WTC11 (cell line): Measurements from ENCODE around the gene HHAT. TPM values are rescaled to one million over a fixed set of nuclear protein-coding genes. Genes with fewer than 3 reads are reported as not detected.
A peak's percentile ranks its signal among the peaks of the same experiment; 100 is the strongest.

Source experiments
- ATAC-seq: fragments of 200-7000 bp; cut with Tn5 transposase; 2 replicates; pipeline ENCODE4 v1.10.0; 2021; ENCODE audit warnings: mild to moderate bottlenecking, moderate library complexity
- CTCF ChIA-PET: fragments of 300-600 bp; sonication (Branson Sonifier 250); formaldehyde crosslinking; loops from one replicate; lab custom pipeline; 2021; ENCODE audit warnings: antibody characterized with exemption; lab: Charles Lee
- POLR2A ChIA-PET: fragments of 350-600 bp; sonication (Branson Sonifier 250); formaldehyde crosslinking; loops from one replicate; lab custom pipeline; 2021; ENCODE audit warnings: antibody characterized with exemption; lab: Charles Lee
- DNase-seq: peaks from one replicate; pipeline ENCODE4 v3.0.0; 2021; ENCODE audit warnings: low spot score
- H3K27ac Mint-ChIP-seq: 2 replicates; pipeline ENCODE4 v1.8.0; 2021; ENCODE audit warnings: mixed read lengths
- H3K27me3 Mint-ChIP-seq: 2 replicates; pipeline ENCODE4 v1.8.0; 2021; ENCODE audit warnings: low read depth, mild to moderate bottlenecking, moderate library complexity, mixed read lengths
- H3K36me3 Mint-ChIP-seq: 2 replicates; pipeline ENCODE4 v1.8.0; 2021; ENCODE audit warnings: mixed read lengths
- H3K4me1 Mint-ChIP-seq: 2 replicates; pipeline ENCODE4 v1.8.0; 2022; ENCODE audit warnings: mixed read lengths
- H3K4me3 Mint-ChIP-seq: 2 replicates; pipeline ENCODE4 v1.8.0; 2021; ENCODE audit warnings: mild to moderate bottlenecking, moderate library complexity, mixed read lengths
- H3K9me3 Mint-ChIP-seq: 2 replicates; pipeline ENCODE4 v1.8.0; 2021; ENCODE audit warnings: mixed read lengths
- AR ChIP-seq: fragments of 250-450 bp; sonication (Bioruptor Pico); IDR thresholded peaks from 2 replicates; pipeline ENCODE4 v1.9.0; 2021; ENCODE audit warnings: mild to moderate bottlenecking
- CDX4 ChIP-seq: fragments of 250-450 bp; sonication (Bioruptor Pico); IDR thresholded peaks from 2 replicates; pipeline ENCODE4 v1.9.0; 2021; ENCODE audit warnings: moderate library complexity, mild to moderate bottlenecking, inconsistent platforms, borderline replicate concordance
- ELF4 ChIP-seq: sonication (generic); formaldehyde crosslinking; IDR thresholded peaks from 2 replicates; pipeline ENCODE4 v1.8.1; 2022; ENCODE audit warnings: low read depth, mild to moderate bottlenecking, moderate library complexity, missing genetic modification reagents
- GRHL2 ChIP-seq: fragments of 250-450 bp; sonication (Bioruptor Pico); IDR thresholded peaks from 2 replicates; pipeline ENCODE4 v1.8.0; 2022; ENCODE audit warnings: mild to moderate bottlenecking, moderate library complexity; ENCODE audit not compliant: insufficient replicate concordance, severe bottlenecking
- GTF2I ChIP-seq: fragments of 250-450 bp; sonication (Bioruptor Pico); conservative IDR thresholded peaks from 2 replicates; pipeline ENCODE4 v1.4.0; 2021; ENCODE audit warnings: mild to moderate bottlenecking
- IRF2 ChIP-seq: sonication (generic); formaldehyde crosslinking; IDR thresholded peaks from 2 replicates; pipeline ENCODE4 v1.8.0; 2022; ENCODE audit warnings: low read depth, missing genetic modification reagents, borderline replicate concordance
- KAT7 ChIP-seq: sonication (generic); formaldehyde crosslinking; IDR thresholded peaks from 2 replicates; pipeline ENCODE4 v1.8.1; 2023; ENCODE audit warnings: missing genetic modification reagents, mild to moderate bottlenecking, borderline replicate concordance
- MAX ChIP-seq: sonication (generic); formaldehyde crosslinking; IDR thresholded peaks from 2 replicates; pipeline ENCODE4 v1.8.0; 2022; ENCODE audit warnings: mild to moderate bottlenecking, missing genetic modification reagents
- NFATC4 ChIP-seq: fragments of 250-450 bp; sonication (Bioruptor Pico); IDR thresholded peaks from 2 replicates; pipeline ENCODE4 v1.9.0; 2021; ENCODE audit warnings: mild to moderate bottlenecking
- NFE2L1 ChIP-seq: sonication (generic); formaldehyde crosslinking; IDR thresholded peaks from 2 replicates; pipeline ENCODE4 v1.8.1; 2023; ENCODE audit warnings: missing genetic modification reagents
- NR2C2 ChIP-seq: sonication (generic); formaldehyde crosslinking; IDR thresholded peaks from 2 replicates; pipeline ENCODE4 v1.8.0; 2022; ENCODE audit warnings: mild to moderate bottlenecking, missing genetic modification reagents
- PRDM15 ChIP-seq: sonication (generic); formaldehyde crosslinking; IDR thresholded peaks from 2 replicates; pipeline ENCODE4 v1.8.0; 2022; ENCODE audit warnings: missing genetic modification reagents
- SOX15 ChIP-seq: fragments of 250-450 bp; sonication (Bioruptor Pico); IDR thresholded peaks from 2 replicates; pipeline ENCODE4 v1.9.0; 2021; ENCODE audit warnings: mild to moderate bottlenecking
- TCF7 ChIP-seq: sonication (generic); formaldehyde crosslinking; IDR thresholded peaks from 2 replicates; pipeline ENCODE4 v1.8.0; 2022; ENCODE audit warnings: mild to moderate bottlenecking, low read depth, missing genetic modification reagents, moderate library complexity
- TEAD1 ChIP-seq: sonication (generic); formaldehyde crosslinking; IDR thresholded peaks from 2 replicates; pipeline ENCODE4 v1.8.0; 2022; ENCODE audit warnings: mild to moderate bottlenecking, missing genetic modification reagents
- USF1 ChIP-seq: sonication (generic); formaldehyde crosslinking; IDR thresholded peaks from 2 replicates; pipeline ENCODE4 v1.8.0; 2022; ENCODE audit warnings: mild to moderate bottlenecking, missing genetic modification reagents
- ZNF423 ChIP-seq: fragments of 250-450 bp; sonication (Bioruptor Pico); IDR thresholded peaks from 2 replicates; pipeline ENCODE4 v2.1.2; 2022; ENCODE audit warnings: mild to moderate bottlenecking, moderate library complexity
- total RNA-seq: library from RNA; stranded (reverse); gene quantifications from 3 replicates; pipeline ENCODE4 v1.2.3, GENCODE V29; 2021
- TF ChIP-seq, protein P1 (sequence below): sonication (generic); formaldehyde crosslinking; IDR thresholded peaks from 2 replicates; pipeline ENCODE4 v1.8.1; 2023; ENCODE audit warnings: mild to moderate bottlenecking, missing genetic modification reagents, moderate library complexity

The HHAT gene
- total RNA-seq, 1 experiment from 2014 or later: 0.39 TPM

DNA sequence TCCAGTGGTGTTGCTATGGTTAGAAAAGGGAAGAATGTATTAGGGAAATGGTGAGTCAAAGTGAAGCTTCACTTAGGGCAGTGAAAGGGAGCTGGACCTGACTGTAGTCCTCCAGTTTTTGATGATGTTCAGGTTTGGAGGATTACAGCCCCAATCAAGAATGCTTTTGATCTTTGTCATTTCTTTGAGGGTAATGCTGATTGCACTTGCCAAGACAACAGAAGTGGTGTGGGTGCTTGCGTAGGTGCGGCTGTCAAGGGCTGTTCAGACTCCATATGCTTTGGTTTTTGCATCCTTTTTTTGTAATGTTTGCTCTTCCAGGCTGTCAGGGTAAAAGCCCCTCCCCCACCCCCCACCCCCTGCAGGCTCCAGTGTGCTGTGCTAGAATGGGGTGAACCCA lies 38.9 kb downstream of the HHAT start (continued):
- no peak for TF ChIP-seq AR (CRISPR knock-in tag)

- H3K27ac Mint-ChIP-seq: no peak overlapping the region
- TF ChIP-seq, protein P1, sequence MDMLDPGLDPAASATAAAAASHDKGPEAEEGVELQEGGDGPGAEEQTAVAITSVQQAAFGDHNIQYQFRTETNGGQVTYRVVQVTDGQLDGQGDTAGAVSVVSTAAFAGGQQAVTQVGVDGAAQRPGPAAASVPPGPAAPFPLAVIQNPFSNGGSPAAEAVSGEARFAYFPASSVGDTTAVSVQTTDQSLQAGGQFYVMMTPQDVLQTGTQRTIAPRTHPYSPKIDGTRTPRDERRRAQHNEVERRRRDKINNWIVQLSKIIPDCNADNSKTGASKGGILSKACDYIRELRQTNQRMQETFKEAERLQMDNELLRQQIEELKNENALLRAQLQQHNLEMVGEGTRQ (CRISPR knock-in tag): peak; percentile 29; the same call in 1 of the 2 replicates
- TF ChIP-seq TEAD1: no peak; the same call in 1 of the 2 replicates
- TF ChIP-seq MAX (CRISPR knock-in tag): peak; percentile 51; the same call in 1 of the 2 replicates
- TF ChIP-seq NR2C2 (CRISPR knock-in tag): no peak
- TF ChIP-seq USF1: peak; percentile 28; the same call in 1 of the 2 replicates
- POLR2A ChIA-PET: interaction anchor here (0.5 to 0.9 kb wide), 2 partner anchors 9 to 1996 kb away, joined by 4 to 8 read pairs; no protein-coding TSS in a partner anchor
- H3K4me1 Mint-ChIP-seq: peaks cover 62% of the 10 kb centered on the region
- H3K27me3 Mint-ChIP-seq: peaks cover 60% of the 10 kb centered on the region
- CTCF ChIA-PET: interaction anchor here (1.0 to 2.5 kb wide), 3 partner anchors 8 to 38 kb away, joined by 4 to 14 read pairs (median 4); no protein-coding TSS in a partner anchor
- no peaks in the 10 kb centered on the region for H3K36me3 Mint-ChIP-seq
- DNase-seq: no peak
- H3K4me3 Mint-ChIP-seq: no peak overlapping the region
- no peak for ATAC-seq
- H3K9me3 Mint-ChIP-seq: no peaks in the 10 kb centered on the region
Observed at GRCh38 chr1:210369425-210369824, 40.7 kb downstream of the HHAT start.

GRCh38 chr1:210371916-210372315 lies 43.2 kb downstream of the HHAT start:
- no peak for DNase-seq
- H3K4me1 Mint-ChIP-seq: peaks cover 64% of the 10 kb centered on the region
- no peak for TF ChIP-seq NFE2L1
- TF ChIP-seq CDX4 (CRISPR knock-in tag): no peak
- no peak for TF ChIP-seq IRF2 (CRISPR knock-in tag)
- no peak for TF ChIP-seq GRHL2 (CRISPR knock-in tag)
- no peak for TF ChIP-seq NFATC4 (CRISPR knock-in tag)
- TF ChIP-seq GTF2I (CRISPR knock-in tag): no peak
- no peak for TF ChIP-seq ZNF423 (CRISPR knock-in tag)
- TF ChIP-seq PRDM15 (CRISPR knock-in tag): no peak
- TF ChIP-seq ELF4: no peak
- no peak for TF ChIP-seq SOX15 (CRISPR knock-in tag)
- TF ChIP-seq KAT7 (CRISPR knock-in tag): no peak
- no peak for TF ChIP-seq TCF7 (CRISPR knock-in tag)
- TF ChIP-seq, all 79 proteins: peak for 0
- ChIA-PET CTCF (interaction anchor here (1.3 kb wide), 1 partner anchor 12 kb away, joined by 4 read pairs; no protein-coding TSS in a partner anchor), POLR2A (no interaction called here)
- no peak overlapping the region for H3K4me3 Mint-ChIP-seq
- peaks cover 57% of the 10 kb centered on the region for H3K27me3 Mint-ChIP-seq
- H3K36me3 Mint-ChIP-seq: no peaks in the 10 kb centered on the region
- no peaks in the 10 kb centered on the region for H3K9me3 Mint-ChIP-seq
- no peak overlapping the region for H3K27ac Mint-ChIP-seq
- no peak for ATAC-seq
